ENCODE measurements around the gene TSC22D2. TPM values are rescaled to one million over a fixed set of nuclear protein-coding genes. Genes with fewer than 3 reads are reported as not detected.
A peak's percentile ranks its signal among the peaks of the same experiment; 100 is the strongest.

Gene TSC22D2
- total RNA-seq, 1 experiment from 2014 or later: 49.7 TPM

DNA sequence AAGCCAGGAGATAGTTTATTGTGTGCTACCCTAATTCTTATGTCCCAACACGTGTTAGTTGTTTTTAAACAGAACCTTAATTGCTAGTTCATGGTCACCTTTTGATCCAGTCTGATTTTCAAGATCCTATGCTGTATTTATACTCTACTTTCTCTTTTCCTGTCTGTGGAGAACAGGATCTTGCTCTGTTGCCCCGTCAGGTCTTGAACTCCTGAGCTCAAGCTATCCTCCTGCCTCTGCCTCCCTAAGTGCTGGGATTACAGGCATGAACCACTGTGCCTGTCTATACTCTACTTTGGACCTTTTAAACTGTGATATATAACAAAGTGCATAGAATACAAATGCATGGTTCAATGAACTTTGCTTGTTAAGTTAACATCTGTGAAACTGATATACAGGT lies 44.7 kb upstream of the TSC22D2 start:
- Mint-ChIP-seq H3K36me3 (ENCODE audit: insufficient read depth, unreplicated experiment) (peaks cover 5% of the 10 kb centered on the region), H3K27ac (ENCODE audit: unreplicated experiment) (no peak overlapping the region), H3K4me1 (ENCODE audit: low read depth, unreplicated experiment) (peaks cover 30% of the 10 kb centered on the region), H3K9me3 (ENCODE audit: low read depth, unreplicated experiment) (no peaks in the 10 kb centered on the region), H3K4me3 (ENCODE audit: low read depth, unreplicated experiment) (no peak overlapping the region), H3K27me3 (ENCODE audit: unreplicated experiment) (no peaks in the 10 kb centered on the region)
- CTCF ChIA-PET: interaction anchor here (0.6 kb wide), 1 partner anchor 1112 kb away, joined by 5 read pairs; no protein-coding TSS in a partner anchor
- no peak for DNase-seq
- TF ChIP-seq, protein P1, sequence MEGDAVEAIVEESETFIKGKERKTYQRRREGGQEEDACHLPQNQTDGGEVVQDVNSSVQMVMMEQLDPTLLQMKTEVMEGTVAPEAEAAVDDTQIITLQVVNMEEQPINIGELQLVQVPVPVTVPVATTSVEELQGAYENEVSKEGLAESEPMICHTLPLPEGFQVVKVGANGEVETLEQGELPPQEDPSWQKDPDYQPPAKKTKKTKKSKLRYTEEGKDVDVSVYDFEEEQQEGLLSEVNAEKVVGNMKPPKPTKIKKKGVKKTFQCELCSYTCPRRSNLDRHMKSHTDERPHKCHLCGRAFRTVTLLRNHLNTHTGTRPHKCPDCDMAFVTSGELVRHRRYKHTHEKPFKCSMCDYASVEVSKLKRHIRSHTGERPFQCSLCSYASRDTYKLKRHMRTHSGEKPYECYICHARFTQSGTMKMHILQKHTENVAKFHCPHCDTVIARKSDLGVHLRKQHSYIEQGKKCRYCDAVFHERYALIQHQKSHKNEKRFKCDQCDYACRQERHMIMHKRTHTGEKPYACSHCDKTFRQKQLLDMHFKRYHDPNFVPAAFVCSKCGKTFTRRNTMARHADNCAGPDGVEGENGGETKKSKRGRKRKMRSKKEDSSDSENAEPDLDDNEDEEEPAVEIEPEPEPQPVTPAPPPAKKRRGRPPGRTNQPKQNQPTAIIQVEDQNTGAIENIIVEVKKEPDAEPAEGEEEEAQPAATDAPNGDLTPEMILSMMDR (IDR thresholded peaks at IDR 0.05; ENCODE audit: unreplicated experiment): no peak
- no TSS peak for BruUV-seq (replicated peaks)
- intact Hi-C loops (cut with micrococcal nuclease; ENCODE audit: unreplicated experiment): no loop called here

DNA sequence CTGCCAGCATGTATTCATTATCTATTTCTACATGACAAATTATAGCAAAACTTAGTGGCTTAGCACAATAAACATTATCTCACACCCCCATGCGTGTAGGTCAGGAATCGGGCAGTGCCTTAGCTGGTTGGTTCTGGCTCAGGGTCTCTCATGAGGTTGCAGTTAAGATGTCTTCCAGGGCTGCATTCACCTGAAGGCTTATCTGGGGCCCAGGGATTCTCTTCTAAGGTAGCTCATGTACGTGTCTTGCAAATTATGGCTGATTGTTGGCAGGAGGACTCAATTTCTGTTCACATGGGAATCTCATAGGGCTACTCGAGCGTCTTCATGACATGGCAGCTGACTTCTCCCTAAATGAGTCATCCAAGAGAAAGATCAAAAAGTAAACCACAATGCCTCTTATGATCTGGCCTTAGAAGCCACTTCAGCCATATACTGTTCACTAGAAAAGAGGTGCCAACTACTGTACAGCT lies 42.9 kb upstream of the TSC22D2 start:
- no peak overlapping the region for H3K4me3 Mint-ChIP-seq (ENCODE audit: low read depth, unreplicated experiment)
- CTCF ChIA-PET: no interaction called here

DNA sequence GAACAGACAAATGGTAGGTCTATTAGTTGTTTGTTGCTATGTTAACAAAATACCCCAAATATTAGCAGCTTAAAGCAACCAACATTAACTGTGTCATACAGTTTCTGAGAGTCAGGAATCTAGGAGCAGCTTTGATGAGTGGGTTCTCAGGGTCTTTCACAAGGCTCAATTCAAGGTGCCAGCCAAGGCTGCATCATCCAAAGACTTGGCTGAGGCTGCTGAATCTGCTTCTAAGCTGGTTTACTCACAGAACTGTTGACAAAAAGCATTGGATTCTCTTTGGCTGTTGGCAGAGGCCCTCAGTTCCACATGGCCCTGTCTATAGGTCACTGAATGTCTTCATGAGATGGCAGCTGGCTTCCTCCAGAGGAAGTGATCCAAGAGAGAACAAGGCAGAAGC lies 40.3 kb upstream of the TSC22D2 start:
- DNase-seq: no peak
- Mint-ChIP-seq H3K4me3 (ENCODE audit: low read depth, unreplicated experiment) (no peak overlapping the region), H3K9me3 (ENCODE audit: low read depth, unreplicated experiment) (no peaks in the 10 kb centered on the region), H3K4me1 (ENCODE audit: low read depth, unreplicated experiment) (peaks cover 62% of the 10 kb centered on the region), H3K27me3 (ENCODE audit: unreplicated experiment) (no peaks in the 10 kb centered on the region), H3K27ac (ENCODE audit: unreplicated experiment) (no peak overlapping the region), H3K36me3 (ENCODE audit: insufficient read depth, unreplicated experiment) (peaks cover 25% of the 10 kb centered on the region)
- TF ChIP-seq, protein P1 (IDR thresholded peaks at IDR 0.05; ENCODE audit: unreplicated experiment): no peak
- intact Hi-C loops (cut with micrococcal nuclease; ENCODE audit: unreplicated experiment): no loop called here
- CTCF ChIA-PET: interaction anchor here (1.0 kb wide), 1 partner anchor 10 kb away, joined by 3 read pairs; no protein-coding TSS in a partner anchor
- no TSS peak for BruUV-seq (replicated peaks)

More for the DNA sequence above, 42.9 kb upstream of the TSC22D2 start:
- TF ChIP-seq, protein P1 (IDR thresholded peaks at IDR 0.05; ENCODE audit: unreplicated experiment): no peak
- intact Hi-C loops (cut with micrococcal nuclease; ENCODE audit: unreplicated experiment): no loop called here
- no TSS peak for BruUV-seq (replicated peaks)
- no peaks in the 10 kb centered on the region for H3K9me3 Mint-ChIP-seq (ENCODE audit: low read depth, unreplicated experiment)
- no peak for DNase-seq
- no peaks in the 10 kb centered on the region for H3K27me3 Mint-ChIP-seq (ENCODE audit: unreplicated experiment)
- peaks cover 9% of the 10 kb centered on the region for H3K36me3 Mint-ChIP-seq (ENCODE audit: insufficient read depth, unreplicated experiment)
- peaks cover 45% of the 10 kb centered on the region for H3K4me1 Mint-ChIP-seq (ENCODE audit: low read depth, unreplicated experiment)
- peak overlapping the region; percentile 39 for H3K27ac Mint-ChIP-seq (ENCODE audit: unreplicated experiment)

DNA sequence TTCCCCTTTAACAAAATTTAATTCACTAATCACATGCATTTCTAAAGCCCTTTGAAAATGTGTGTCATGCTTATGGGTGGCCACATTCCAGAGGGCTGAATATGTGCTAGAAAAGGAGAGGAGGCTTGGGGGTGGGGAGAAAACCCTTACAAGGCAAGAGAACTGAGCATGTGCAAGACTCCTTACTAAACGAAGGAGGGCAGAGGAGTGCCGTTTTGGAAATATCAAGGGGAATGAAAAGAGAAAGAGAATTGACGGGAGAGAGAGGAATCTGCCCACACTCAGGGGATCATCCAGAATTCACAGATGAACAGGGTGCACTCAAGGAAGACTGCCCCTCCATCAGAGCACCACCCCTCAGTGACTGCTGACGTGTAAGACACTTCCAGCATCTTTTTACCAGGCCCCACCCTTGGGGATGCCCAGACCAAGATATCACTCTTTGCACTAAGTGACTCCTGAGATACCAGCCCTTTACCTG lies 37.9 kb upstream of the TSC22D2 start:
- Mint-ChIP-seq H3K9me3 (ENCODE audit: low read depth, unreplicated experiment) (no peaks in the 10 kb centered on the region), H3K27me3 (ENCODE audit: unreplicated experiment) (no peaks in the 10 kb centered on the region), H3K4me1 (ENCODE audit: low read depth, unreplicated experiment) (peaks cover 56% of the 10 kb centered on the region), H3K36me3 (ENCODE audit: insufficient read depth, unreplicated experiment) (peaks cover 24% of the 10 kb centered on the region), H3K4me3 (ENCODE audit: low read depth, unreplicated experiment) (peak overlapping the region; percentile 61), H3K27ac (ENCODE audit: unreplicated experiment) (peak overlapping the region; percentile 80)
- BruUV-seq (replicated peaks): no TSS peak
- CTCF ChIA-PET: no interaction called here
- intact Hi-C loops (cut with micrococcal nuclease; ENCODE audit: unreplicated experiment): loop anchor here (2.0 to 5.0 kb wide), 3 partner anchors 55 to 131 kb away; no protein-coding TSS in a partner anchor
- TF ChIP-seq, protein P1 (IDR thresholded peaks at IDR 0.05; ENCODE audit: unreplicated experiment): no peak
- peak; percentile 94 for DNase-seq

Data from Calu3 (cell line).